ENCODE results near the gene RHEX. TPM values are rescaled to one million over a fixed set of nuclear protein-coding genes. Genes with fewer than 3 reads are reported as not detected.

RHEX gene
- total RNA-seq, 1 donor from 2014 or later, result 0.42 TPM

GRCh38 chr1:206127336-206127735, 74.4 kb downstream of the RHEX start:
- no peak for DNase-seq (ENCODE audit: low read depth)
- Histone ChIP-seq H3K4me3 (ENCODE audit: low read depth, low read length) (no peak overlapping the region), H3K36me3 (ENCODE audit: control insufficient read depth, insufficient read depth, low read length) (no peaks in the 10 kb centered on the region), H3K27me3 (ENCODE audit: control insufficient read depth, insufficient read depth, low read length) (no peaks in the 10 kb centered on the region)
- no peak for TF ChIP-seq CTCF (IDR thresholded peaks at IDR 0.05; ENCODE audit: insufficient read depth, low read length, poor library complexity, severe bottlenecking)

- Histone ChIP-seq H3K4me3 (ENCODE audit: low read depth, low read length) (no peak overlapping the region), H3K36me3 (ENCODE audit: control insufficient read depth, insufficient read depth, low read length) (no peaks in the 10 kb centered on the region), H3K27me3 (ENCODE audit: control insufficient read depth, insufficient read depth, low read length) (no peaks in the 10 kb centered on the region)
- DNase-seq (ENCODE audit: low read depth), result no peak
- TF ChIP-seq CTCF (IDR thresholded peaks at IDR 0.05; ENCODE audit: insufficient read depth, low read length, poor library complexity, severe bottlenecking), result no peak
Observed at GRCh38 chr1:206128196-206128595, 75.2 kb downstream of the RHEX start.

- DNase-seq (ENCODE audit: low read depth), result no peak
- no peaks in the 10 kb centered on the region for H3K27me3 ChIP-seq (ENCODE audit: control insufficient read depth, insufficient read depth, low read length)
- H3K36me3 ChIP-seq (ENCODE audit: control insufficient read depth, insufficient read depth, low read length), result no peaks in the 10 kb centered on the region
- H3K4me3 ChIP-seq (ENCODE audit: low read depth, low read length), result no peak overlapping the region
- TF ChIP-seq CTCF (IDR thresholded peaks at IDR 0.05; ENCODE audit: insufficient read depth, low read length, poor library complexity, severe bottlenecking), result no peak
Observed at GRCh38 chr1:206131037-206131436, 78.1 kb downstream of the RHEX start.

GRCh38 chr1:206133751-206134415, 80.9 kb downstream of the RHEX start:
- no peaks in the 10 kb centered on the region for H3K36me3 ChIP-seq (ENCODE audit: control insufficient read depth, insufficient read depth, low read length)
- DNase-seq (ENCODE audit: low read depth), result no peak
- H3K27me3 ChIP-seq (ENCODE audit: control insufficient read depth, insufficient read depth, low read length), result no peaks in the 10 kb centered on the region
- TF ChIP-seq CTCF (IDR thresholded peaks at IDR 0.05; ENCODE audit: insufficient read depth, low read length, poor library complexity, severe bottlenecking), result no peak
- no peak overlapping the region for H3K4me3 ChIP-seq (ENCODE audit: low read depth, low read length)

- H3K4me3 ChIP-seq (ENCODE audit: low read depth, low read length), result no peak overlapping the region
- DNase-seq (ENCODE audit: low read depth), result no peak
- TF ChIP-seq CTCF (IDR thresholded peaks at IDR 0.05; ENCODE audit: insufficient read depth, low read length, poor library complexity, severe bottlenecking), result no peak
- H3K36me3 ChIP-seq (ENCODE audit: control insufficient read depth, insufficient read depth, low read length), result no peaks in the 10 kb centered on the region
- no peaks in the 10 kb centered on the region for H3K27me3 ChIP-seq (ENCODE audit: control insufficient read depth, insufficient read depth, low read length)
Observed at GRCh38 chr1:206135248-206135647, 82.3 kb downstream of the RHEX start.

GRCh38 chr1:206136241-206136640, 83.3 kb downstream of the RHEX start:
- H3K4me3 ChIP-seq (ENCODE audit: low read depth, low read length), result no peak overlapping the region
- H3K36me3 ChIP-seq (ENCODE audit: control insufficient read depth, insufficient read depth, low read length), result no peaks in the 10 kb centered on the region
- H3K27me3 ChIP-seq (ENCODE audit: control insufficient read depth, insufficient read depth, low read length), result no peaks in the 10 kb centered on the region
- TF ChIP-seq CTCF (IDR thresholded peaks at IDR 0.05; ENCODE audit: insufficient read depth, low read length, poor library complexity, severe bottlenecking), result no peak
- no peak for DNase-seq (ENCODE audit: low read depth)
